HuH-7 (cell line): ENCODE measurements around the gene ABCB8.

Experiments
- DNase-seq: peaks from one replicate; pipeline ENCODE4 v3.0.0; 2011; ENCODE audit warnings: low spot score

Gene ABCB8

GRCh38 chr7:151057989-151058780 lies 29.9 kb downstream of the ABCB8 start:
- peak; percentile 100 for DNase-seq

- no peak for DNase-seq
Observed at GRCh38 chr7:151058781-151059366, 30.6 kb downstream of the ABCB8 start.

- peak; percentile 95 for DNase-seq
Observed at GRCh38 chr7:151059367-151060112, 31.3 kb downstream of the ABCB8 start, which contains the start of gene SLC4A2. TSS of gene SLC4A2 (plus strand) at chr7:151059589. CDS start at chr7:151061988, 2,399 bp downstream.

GRCh38 chr7:151060113-151060415 lies 31.8 kb downstream of the ABCB8 start:
- no peak for DNase-seq

GRCh38 chr7:151060416-151061212 lies 32.4 kb downstream of the ABCB8 start:
- peak; percentile 45 for DNase-seq

- DNase-seq, result no peak
Observed at GRCh38 chr7:151061213-151062110, 33.2 kb downstream of the ABCB8 start.

- DNase-seq, result peak; percentile 45
Observed at GRCh38 chr7:151062111-151062398, 33.8 kb downstream of the ABCB8 start.

- DNase-seq, result peak; percentile 100
Observed at GRCh38 chr7:151062399-151063211, 34.4 kb downstream of the ABCB8 start.

- DNase-seq, result peak; percentile 53
Observed at GRCh38 chr7:151063212-151063561, 34.9 kb downstream of the ABCB8 start.

GRCh38 chr7:151064454-151064853 lies 36.2 kb downstream of the ABCB8 start:
- no peak for DNase-seq

GRCh38 chr7:151064993-151065392 lies 36.7 kb downstream of the ABCB8 start:
- DNase-seq, result no peak

GRCh38 chr7:151065516-151065915 lies 37.3 kb downstream of the ABCB8 start:
- DNase-seq, result no peak

- DNase-seq, result no peak
Observed at GRCh38 chr7:151066273-151066974, 38.2 kb downstream of the ABCB8 start.

GRCh38 chr7:151068069-151068773 lies 40.0 kb downstream of the ABCB8 start:
- DNase-seq, result no peak

- no peak for DNase-seq
Observed at GRCh38 chr7:151069841-151070573, 41.8 kb downstream of the ABCB8 start.

- no peak for DNase-seq
Observed at GRCh38 chr7:151070574-151070960, 42.3 kb downstream of the ABCB8 start.

GRCh38 chr7:151071032-151071866 lies 43.0 kb downstream of the ABCB8 start:
- DNase-seq, result no peak

- DNase-seq, result no peak
Observed at GRCh38 chr7:151073990-151074389, 45.7 kb downstream of the ABCB8 start.
